HG03175 (cell line): ENCODE results near the gene SPANXN5.
"Not testable (repeated sequence)": the region's sequence is repeated elsewhere in the genome, so short reads cannot be mapped to it uniquely, and the experiment has no call there.

Experiments used
- ATAC-seq: cut with Tn5 transposase; IDR thresholded peaks from one replicate; pipeline ENCODE4 v1.9.1; 2021; ENCODE audit warnings: mild to moderate bottlenecking, moderate library complexity; ENCODE audit not compliant: unreplicated experiment

The SPANXN5 gene

GRCh38 chrX:52797327-52797726 is at the start of gene SPANXN5:
Gene SPANXN5, minus strand, starts transcription at chrX:52797427. Its CDS starts 79 bp downstream, at chrX:52797348.
- ATAC-seq, result not testable (repeated sequence)

GRCh38 chrX:52843619-52844018 is 46.4 kb upstream of the SPANXN5 start:
- not testable (repeated sequence) for ATAC-seq

GRCh38 chrX:52839137-52839536 is 41.9 kb upstream of the SPANXN5 start:
- no peak for ATAC-seq

GRCh38 chrX:52830551-52830950 is 33.3 kb upstream of the SPANXN5 start:
- no peak for ATAC-seq

GRCh38 chrX:52824608-52825007 is 27.4 kb upstream of the SPANXN5 start:
- no peak for ATAC-seq

- no peak for ATAC-seq
Measured at GRCh38 chrX:52821079-52821760, 24.0 kb upstream of the SPANXN5 start.

GRCh38 chrX:52819788-52820187 is 22.6 kb upstream of the SPANXN5 start:
- ATAC-seq, result no peak

- no peak for ATAC-seq
Measured at GRCh38 chrX:52811065-52811625, 13.9 kb upstream of the SPANXN5 start, which contains the start of gene XAGE5. Gene XAGE5, plus strand, starts transcription at chrX:52811287. Its CDS starts 1,280 bp downstream, at chrX:52812567.

GRCh38 chrX:52804876-52805275 is 7.6 kb upstream of the SPANXN5 start:
- ATAC-seq, result not testable (repeated sequence)

- ATAC-seq, result not testable (repeated sequence)
Measured at GRCh38 chrX:52773504-52773903, 23.7 kb downstream of the SPANXN5 start.

GRCh38 chrX:52765983-52766382 is 31.2 kb downstream of the SPANXN5 start:
- ATAC-seq, result not testable (repeated sequence)

GRCh38 chrX:52750952-52751351 is 46.3 kb downstream of the SPANXN5 start, which contains the start of gene SSX2B:
Gene SSX2B, plus strand, starts transcription at chrX:52751252. Its CDS starts 1,429 bp downstream, at chrX:52752681.
- not testable (repeated sequence) for ATAC-seq
